GM12874 (cell line): ENCODE data around the gene YWHAE.

Source experiments
- TF ChIP-seq, protein P1 (sequence below): IDR thresholded peaks from 2 replicates; pipeline ENCODE4 v1.5.1; 2011; ENCODE audit warnings: low read depth, mild to moderate bottlenecking, control low read depth, low read length, moderate library complexity; ENCODE audit not compliant: insufficient read depth

Gene YWHAE

DNA sequence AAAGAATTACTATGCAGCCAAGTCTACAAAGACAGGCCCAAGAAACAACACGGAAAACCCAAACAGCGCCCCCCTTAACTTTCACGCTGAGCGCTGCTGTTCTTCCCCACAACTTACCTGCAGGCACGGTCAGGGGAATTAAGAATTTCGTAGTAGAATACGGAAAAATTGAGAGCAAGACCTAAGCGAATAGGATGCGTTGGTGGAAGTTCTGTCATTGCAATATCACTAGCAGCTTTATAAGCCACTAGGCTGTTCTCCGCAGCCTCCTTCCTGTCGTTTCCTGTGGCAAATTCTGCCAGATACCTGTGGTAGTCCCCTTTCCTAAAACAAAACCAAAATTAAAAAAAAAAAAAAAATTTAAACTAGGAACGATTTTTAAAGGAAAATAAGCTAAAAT lies 39.0 kb downstream of the YWHAE start:
- TF ChIP-seq, protein P1, sequence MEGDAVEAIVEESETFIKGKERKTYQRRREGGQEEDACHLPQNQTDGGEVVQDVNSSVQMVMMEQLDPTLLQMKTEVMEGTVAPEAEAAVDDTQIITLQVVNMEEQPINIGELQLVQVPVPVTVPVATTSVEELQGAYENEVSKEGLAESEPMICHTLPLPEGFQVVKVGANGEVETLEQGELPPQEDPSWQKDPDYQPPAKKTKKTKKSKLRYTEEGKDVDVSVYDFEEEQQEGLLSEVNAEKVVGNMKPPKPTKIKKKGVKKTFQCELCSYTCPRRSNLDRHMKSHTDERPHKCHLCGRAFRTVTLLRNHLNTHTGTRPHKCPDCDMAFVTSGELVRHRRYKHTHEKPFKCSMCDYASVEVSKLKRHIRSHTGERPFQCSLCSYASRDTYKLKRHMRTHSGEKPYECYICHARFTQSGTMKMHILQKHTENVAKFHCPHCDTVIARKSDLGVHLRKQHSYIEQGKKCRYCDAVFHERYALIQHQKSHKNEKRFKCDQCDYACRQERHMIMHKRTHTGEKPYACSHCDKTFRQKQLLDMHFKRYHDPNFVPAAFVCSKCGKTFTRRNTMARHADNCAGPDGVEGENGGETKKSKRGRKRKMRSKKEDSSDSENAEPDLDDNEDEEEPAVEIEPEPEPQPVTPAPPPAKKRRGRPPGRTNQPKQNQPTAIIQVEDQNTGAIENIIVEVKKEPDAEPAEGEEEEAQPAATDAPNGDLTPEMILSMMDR: no peak

DNA sequence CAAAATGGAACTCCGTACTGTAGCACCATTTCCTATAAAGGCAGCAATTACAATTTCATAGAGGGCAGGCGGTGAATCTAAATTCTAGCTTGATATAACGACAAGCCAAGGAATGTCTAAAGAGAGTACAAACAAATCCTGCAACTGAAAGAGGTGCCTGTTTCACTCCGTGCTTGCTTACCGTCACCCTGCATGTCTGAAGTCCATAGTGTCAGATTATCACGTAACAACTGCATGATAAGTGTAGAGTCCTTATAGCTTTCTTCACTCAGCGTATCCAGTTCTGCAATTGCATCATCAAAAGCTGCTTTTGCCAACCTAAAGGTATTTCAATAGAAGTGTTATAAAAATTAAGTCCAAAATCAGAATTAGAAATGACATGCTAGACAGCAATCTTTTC lies 46.0 kb downstream of the YWHAE start:
- TF ChIP-seq, protein P1: no peak

DNA sequence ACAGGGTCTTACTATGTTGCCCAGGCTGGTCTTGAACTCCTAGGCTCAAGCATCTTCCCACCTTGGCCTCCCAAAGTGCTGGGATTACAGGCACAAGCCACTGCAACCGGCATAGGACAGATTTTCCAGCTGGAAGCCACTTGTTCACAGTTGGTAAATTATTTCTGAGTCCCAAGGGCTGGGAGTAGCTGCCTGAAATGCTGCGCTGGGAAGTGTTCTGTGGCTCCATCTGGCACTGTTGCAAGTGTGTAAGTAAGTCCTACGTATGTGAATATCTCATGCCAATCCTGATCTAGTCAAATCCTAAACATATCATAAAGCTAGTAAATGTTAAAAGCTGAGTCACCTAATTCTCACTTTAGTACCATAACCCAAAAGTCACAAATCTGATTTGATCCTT lies 48.1 kb downstream of the YWHAE start:
- TF ChIP-seq, protein P1: no peak

DNA sequence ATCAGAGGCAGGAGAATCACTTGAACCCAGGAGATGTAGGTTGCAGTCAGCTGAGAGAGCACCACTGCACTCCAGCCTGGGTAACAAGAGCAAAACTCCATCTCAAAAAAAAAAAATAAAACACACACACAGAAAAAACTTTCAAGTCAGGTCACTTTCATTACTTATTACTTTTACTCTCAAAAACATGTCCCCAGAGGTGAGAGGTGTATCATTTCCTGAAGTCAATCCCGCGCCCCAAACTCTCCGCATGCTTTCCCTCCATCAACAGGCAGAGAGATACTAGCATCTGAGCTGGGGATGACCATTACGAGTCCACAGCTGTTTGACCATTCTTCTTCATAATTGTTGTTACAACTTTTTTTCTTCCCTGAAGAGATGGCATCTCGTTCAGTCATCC lies 48.7 kb downstream of the YWHAE start:
- TF ChIP-seq, protein P1: no peak

DNA sequence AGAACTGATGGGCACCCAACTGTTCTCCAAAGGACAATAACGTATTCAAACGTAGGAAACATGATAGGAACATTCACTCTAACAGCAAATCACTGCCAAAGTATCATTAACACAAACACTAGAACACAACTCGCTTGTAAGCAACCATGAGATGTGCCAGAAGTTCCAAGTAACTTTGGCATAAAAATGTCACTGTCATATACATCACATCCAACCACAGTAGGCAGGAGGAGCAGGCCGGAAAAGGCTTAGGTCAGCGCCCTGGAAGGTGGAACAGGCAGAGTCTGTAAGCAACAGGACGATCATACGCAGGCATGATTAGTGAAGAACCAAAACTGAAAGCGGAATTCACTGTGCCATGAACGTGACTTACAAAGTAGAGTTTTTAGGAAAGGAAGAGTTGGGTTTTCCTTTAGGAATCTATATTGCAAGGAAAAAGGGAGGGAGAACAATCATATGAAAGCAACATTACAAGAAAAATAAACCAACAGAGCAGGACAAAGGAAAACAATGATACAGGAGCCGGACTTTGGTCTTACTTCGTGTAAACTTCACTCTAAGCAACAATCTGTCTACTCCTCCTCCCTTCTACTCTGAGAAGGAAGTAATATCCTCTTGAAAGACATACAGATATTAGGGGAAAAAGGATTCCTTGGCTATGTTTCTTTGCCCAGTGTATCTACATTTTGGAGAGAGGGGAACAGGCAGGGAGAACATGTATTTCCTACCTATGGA lies 52.3 kb downstream of the YWHAE start:
- TF ChIP-seq, protein P1: no peak

DNA sequence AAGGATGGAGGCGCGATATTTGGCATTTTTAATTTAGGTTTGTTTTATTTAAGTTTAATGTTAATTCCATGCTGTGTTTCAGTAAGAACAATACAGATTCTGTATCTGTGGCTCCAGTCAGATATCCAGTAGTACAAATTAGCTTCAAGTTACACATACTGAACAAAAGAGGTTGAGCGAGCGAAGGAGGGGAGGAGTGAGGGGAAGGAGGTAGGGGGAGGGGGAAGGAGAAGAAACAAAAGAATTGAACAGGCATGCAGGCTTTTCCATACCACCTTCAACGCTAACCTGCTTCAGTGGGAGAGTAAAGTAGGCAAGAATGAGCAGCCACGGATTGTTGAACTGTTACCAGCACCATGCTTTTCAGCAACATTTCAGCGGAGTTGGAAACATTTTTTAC lies 55.5 kb downstream of the YWHAE start:
- TF ChIP-seq, protein P1: no peak

DNA sequence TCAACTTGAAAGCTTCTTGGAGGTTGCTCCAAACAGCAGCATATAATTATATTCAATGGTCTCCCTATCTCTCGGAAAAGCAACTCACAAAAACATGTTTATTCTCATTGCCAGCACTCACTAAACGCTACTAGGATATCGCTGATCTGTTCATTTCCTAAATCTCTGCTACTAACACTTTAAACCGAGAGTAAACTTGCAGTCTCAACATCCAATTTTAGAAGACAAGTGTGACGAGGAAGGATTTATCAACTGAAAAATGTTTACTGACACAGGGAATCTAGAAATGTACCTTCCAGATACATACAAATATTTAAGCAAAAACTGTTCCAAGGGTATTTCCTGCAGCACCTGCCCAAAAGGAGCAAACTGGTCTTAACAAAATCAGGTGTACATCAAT lies 56.5 kb downstream of the YWHAE start:
- TF ChIP-seq, protein P1: no peak

DNA sequence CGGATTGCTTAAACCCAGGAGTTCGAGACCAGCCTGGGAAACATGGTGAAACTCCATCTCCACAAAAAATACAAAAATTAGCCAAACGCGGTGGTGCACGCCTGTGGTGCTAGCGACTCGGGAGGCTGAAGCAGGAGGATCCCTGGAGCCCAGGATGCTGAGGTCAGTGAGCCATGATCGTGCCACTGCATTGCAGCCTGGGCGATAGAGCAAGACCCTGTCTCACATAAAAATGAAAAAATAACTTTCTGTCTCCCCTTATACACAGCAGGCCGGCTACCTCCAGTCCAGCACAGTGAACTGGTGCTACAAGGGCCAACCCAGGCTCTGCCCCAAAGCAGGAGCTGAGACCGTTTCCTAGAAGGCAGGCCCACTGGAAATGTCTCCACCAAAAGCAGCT lies 59.7 kb downstream of the YWHAE start:
- TF ChIP-seq, protein P1: no peak
